Dermis blood vessel endothelial cell (primary cell): ENCODE measurements around the gene CYP39A1. TPM values are rescaled to one million over a fixed set of nuclear protein-coding genes. Genes with fewer than 3 reads are reported as not detected.

ENCODE experiments used
- DNase-seq: peaks from one replicate; pipeline ENCODE4 v3.0.0; 2010
- total RNA-seq: library from RNA; depleted of rRNA; stranded (reverse); fragments of >200 nt; gene quantifications from 2 replicates; pipeline ENCODE4 v1.2.3, GENCODE V29; 2014

The CYP39A1 gene
- total RNA-seq, 1 donor from 2014 or later = 3.4 TPM

GRCh38 chr6:46584586-46584985 is 68.0 kb downstream of the CYP39A1 start:
- DNase-seq = no peak

- DNase-seq = no peak
These were observed 68.9 kb downstream of the CYP39A1 start for GRCh38 chr6:46583721-46584120.

- DNase-seq = no peak
These were observed 69.5 kb downstream of the CYP39A1 start for GRCh38 chr6:46583081-46583480.

- DNase-seq = no peak
These were observed 71.0 kb downstream of the CYP39A1 start for GRCh38 chr6:46581459-46582177.

GRCh38 chr6:46575530-46575929 is 77.1 kb downstream of the CYP39A1 start:
- DNase-seq = no peak

GRCh38 chr6:46573140-46573539 is 79.5 kb downstream of the CYP39A1 start:
- DNase-seq = no peak

- no peak for DNase-seq
These were observed 87.1 kb downstream of the CYP39A1 start for GRCh38 chr6:46565531-46565930.

GRCh38 chr6:46563924-46564323 is 88.7 kb downstream of the CYP39A1 start:
- DNase-seq = no peak

- no peak for DNase-seq
These were observed 96.6 kb downstream of the CYP39A1 start for GRCh38 chr6:46556053-46556452.

GRCh38 chr6:46555129-46555528 is 97.5 kb downstream of the CYP39A1 start:
- no peak for DNase-seq

- no peak for DNase-seq
These were observed 103.5 kb downstream of the CYP39A1 start for GRCh38 chr6:46549155-46549554.

- DNase-seq = no peak
These were observed 111.1 kb downstream of the CYP39A1 start for GRCh38 chr6:46541556-46541955.

GRCh38 chr6:46539866-46540265 is 112.8 kb downstream of the CYP39A1 start:
- no peak for DNase-seq

- DNase-seq = no peak
These were observed 113.7 kb downstream of the CYP39A1 start for GRCh38 chr6:46538800-46539480.

GRCh38 chr6:46530896-46531295 is 121.7 kb downstream of the CYP39A1 start:
- DNase-seq = no peak

- DNase-seq = no peak
These were observed 123.5 kb downstream of the CYP39A1 start for GRCh38 chr6:46528961-46529750.

- DNase-seq = no peak
These were observed 126.0 kb downstream of the CYP39A1 start for GRCh38 chr6:46526607-46527006.

- DNase-seq = no peak
These were observed 127.0 kb downstream of the CYP39A1 start for GRCh38 chr6:46525583-46525982.

GRCh38 chr6:46521464-46521971 is 131.1 kb downstream of the CYP39A1 start:
- DNase-seq = no peak

- DNase-seq = no peak
These were observed 135.4 kb downstream of the CYP39A1 start for GRCh38 chr6:46517202-46517601.

- no peak for DNase-seq
These were observed 139.1 kb downstream of the CYP39A1 start for GRCh38 chr6:46513533-46513932.

GRCh38 chr6:46511320-46511719 is 141.3 kb downstream of the CYP39A1 start:
- DNase-seq = no peak

GRCh38 chr6:46510651-46511050 is 142.0 kb downstream of the CYP39A1 start:
- DNase-seq = no peak
